MG63 (cell line): Measurements from ENCODE around the gene ZNF782. TPM values are rescaled to one million over a fixed set of nuclear protein-coding genes. Genes with fewer than 3 reads are reported as not detected.
"Not testable (repeated sequence)": the region's sequence is repeated elsewhere in the genome, so short reads cannot be mapped to it uniquely, and the experiment has no call there.

Source experiments
- DNase-seq: peaks from one replicate; pipeline ENCODE4 v3.0.0-alpha.2; 2020
- H3K27me3 ChIP-seq: fragments of 250-450 bp; sonication (Bioruptor Pico); 2 replicates; pipeline ENCODE4 v1.5.1; 2020; ENCODE audit warnings: mild to moderate bottlenecking, moderate library complexity
- H3K36me3 ChIP-seq: fragments of 250-450 bp; sonication (Bioruptor Pico); 2 replicates; pipeline ENCODE4 v1.5.1; 2020; ENCODE audit warnings: mild to moderate bottlenecking, moderate library complexity
- H3K4me3 ChIP-seq: fragments of 250-450 bp; sonication (Bioruptor Pico); 2 replicates; pipeline ENCODE4 v1.5.1; 2020; ENCODE audit warnings: mild to moderate bottlenecking, moderate library complexity
- H3K9me3 ChIP-seq: fragments of 250-450 bp; sonication (Bioruptor Pico); 2 replicates; pipeline ENCODE4 v1.5.1; 2020; ENCODE audit warnings: mild to moderate bottlenecking, moderate library complexity
- total RNA-seq: library from RNA; depleted of rRNA; stranded (reverse); fragments of >200 nt; shearing (Covaris generic); gene quantifications from 2 replicates; pipeline ENCODE4 v1.2.3, GENCODE V29; 2014; ENCODE audit warnings: low replicate concordance

ZNF782 gene
- total RNA-seq, 1 experiment from 2014 or later, result 5.1 TPM

DNA sequence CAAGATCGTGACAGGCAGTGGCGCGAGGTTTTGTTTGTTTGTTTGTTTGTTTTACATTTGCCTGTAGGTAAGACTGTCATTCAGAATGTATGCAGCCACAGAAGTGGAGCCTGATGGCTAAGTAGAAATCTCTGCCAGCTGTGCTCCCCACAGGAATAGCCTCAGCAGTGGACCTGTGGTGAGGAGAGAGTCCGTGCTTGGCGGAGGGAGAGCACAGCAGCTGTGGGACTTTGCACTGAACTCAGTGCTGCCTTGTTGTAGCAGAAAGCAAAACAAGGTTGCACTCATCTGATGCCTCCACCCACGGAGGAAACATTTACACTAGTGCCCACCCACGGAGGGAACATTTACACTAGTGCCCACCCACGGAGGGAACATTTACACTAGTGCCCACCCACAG is 4.4 kb upstream of the ZNF782 start:
- no peak for DNase-seq
- H3K27me3 ChIP-seq, result no peaks in the 10 kb centered on the region
- no peak overlapping the region for H3K4me3 ChIP-seq
- H3K36me3 ChIP-seq, result no peaks in the 10 kb centered on the region
- no peaks in the 10 kb centered on the region for H3K9me3 ChIP-seq

DNA sequence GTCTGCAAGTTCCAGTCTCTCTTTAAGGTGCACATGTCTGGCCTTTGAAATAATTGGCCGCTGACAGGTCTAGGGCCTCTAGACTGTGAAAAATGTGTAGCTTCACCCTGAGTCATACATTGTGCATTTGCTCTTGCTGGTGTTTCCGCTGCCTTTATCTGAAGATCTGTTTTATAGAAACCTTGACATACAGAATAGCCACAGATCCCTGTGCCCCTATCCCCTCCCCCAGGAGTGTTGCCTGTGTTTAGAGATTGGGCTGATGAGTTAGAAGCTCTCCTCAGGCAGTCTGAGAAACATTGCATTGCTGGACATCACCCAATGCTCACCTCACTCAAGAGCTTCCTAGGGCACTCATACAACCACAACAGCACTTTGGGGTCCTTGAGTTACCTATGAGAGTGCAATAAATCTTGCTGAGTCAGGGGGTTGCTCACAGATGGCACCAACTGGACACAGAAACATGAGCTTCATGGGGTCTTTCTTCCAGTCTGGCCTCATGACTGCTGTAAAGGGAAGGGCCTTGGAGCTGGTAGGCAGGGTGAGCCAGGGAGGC is 3.8 kb upstream of the ZNF782 start:
- Histone ChIP-seq H3K4me3 (no peak overlapping the region), H3K36me3 (no peaks in the 10 kb centered on the region), H3K27me3 (no peaks in the 10 kb centered on the region), H3K9me3 (no peaks in the 10 kb centered on the region)
- no peak for DNase-seq

DNA sequence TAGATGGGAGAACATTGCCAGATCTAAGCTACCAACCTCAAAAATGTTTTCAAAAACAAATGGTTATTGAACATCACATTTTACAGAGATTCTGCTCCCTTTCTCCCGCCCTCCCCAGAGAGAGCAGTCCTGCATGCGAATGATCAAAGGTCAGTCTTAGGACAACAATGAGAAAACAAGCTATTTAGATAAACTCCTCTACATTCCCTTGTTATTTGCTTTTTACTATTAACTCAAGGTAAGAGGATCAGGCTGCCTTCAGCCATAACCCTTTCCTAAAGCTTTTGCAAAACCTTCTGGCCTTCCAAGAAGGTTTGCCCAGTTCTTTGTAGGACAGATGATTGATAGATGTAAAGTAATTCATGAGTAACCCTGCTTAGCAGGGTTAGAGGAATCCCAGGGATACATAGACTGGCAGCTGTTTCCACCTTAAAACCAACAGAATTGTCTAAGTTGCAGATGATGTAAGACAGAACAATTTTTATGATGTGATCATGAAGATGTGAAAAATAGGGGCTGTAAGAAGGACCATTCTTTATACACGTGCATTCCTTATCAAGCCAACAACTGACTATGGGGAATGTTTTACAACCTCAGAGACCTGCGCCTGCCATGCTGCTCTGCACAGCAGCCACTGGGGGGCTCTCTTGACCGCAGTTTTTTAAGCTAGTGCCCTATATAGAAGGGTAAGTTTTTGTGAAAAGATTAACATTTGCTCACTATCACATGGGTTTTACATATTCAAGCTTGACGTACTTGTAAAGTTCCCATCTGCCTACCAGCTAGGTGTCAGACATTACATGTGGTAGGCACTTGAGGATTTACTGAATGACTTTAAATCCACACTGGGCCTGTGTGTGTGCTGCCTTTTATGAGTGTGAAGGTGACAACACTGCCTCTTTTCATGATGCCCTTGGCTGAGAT is 2.3 kb upstream of the ZNF782 start:
- DNase-seq, result peak; percentile 34
- no peaks in the 10 kb centered on the region for H3K9me3 ChIP-seq

GRCh38 chr9:96854651-96855273 is 448 bp upstream of the ZNF782 start:
- DNase-seq, result no peak
- no peaks in the 10 kb centered on the region for H3K9me3 ChIP-seq

More for the DNA sequence above, 2.3 kb upstream of the ZNF782 start:
- Histone ChIP-seq H3K4me3 (no peak overlapping the region), H3K36me3 (no peaks in the 10 kb centered on the region), H3K27me3 (no peaks in the 10 kb centered on the region)

DNA sequence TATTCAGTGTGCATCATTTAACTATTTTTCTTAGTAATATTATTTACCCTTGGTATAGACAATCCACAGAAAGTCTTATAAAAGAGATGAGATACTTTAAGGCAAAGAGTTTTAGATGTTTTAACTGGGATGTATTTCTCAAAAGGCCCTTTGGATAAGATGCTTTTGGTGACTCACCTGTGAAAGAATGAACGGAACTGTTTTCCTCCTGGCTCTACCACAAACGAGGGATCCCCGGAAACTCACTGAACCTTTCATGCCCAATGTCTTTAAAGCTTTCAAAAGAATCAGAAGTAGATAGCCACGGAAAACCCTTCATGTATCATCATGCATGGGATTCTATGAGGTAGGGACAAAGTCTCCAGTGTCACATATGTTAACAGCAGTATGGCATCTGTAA is 1.6 kb downstream of the ZNF782 start:
- H3K36me3 ChIP-seq, result no peaks in the 10 kb centered on the region
- H3K9me3 ChIP-seq, result peaks cover 6% of the 10 kb centered on the region; the same call in 1 of the 2 replicates
- H3K27me3 ChIP-seq, result no peaks in the 10 kb centered on the region
- H3K4me3 ChIP-seq, result no peak overlapping the region
- no peak for DNase-seq

More at GRCh38 chr9:96854651-96855273, 448 bp upstream of the ZNF782 start:
- Histone ChIP-seq H3K27me3 (no peaks in the 10 kb centered on the region), H3K4me3 (peak overlapping the region; percentile 78), H3K36me3 (no peaks in the 10 kb centered on the region)

- peaks cover 21% of the 10 kb centered on the region for H3K36me3 ChIP-seq
These were observed 10.3 kb downstream of the ZNF782 start for GRCh38 chr9:96844040-96844439.

GRCh38 chr9:96818533-96818932 is 35.8 kb downstream of the ZNF782 start:
- peaks cover 53% of the 10 kb centered on the region for H3K36me3 ChIP-seq
- DNase-seq, result no peak
- H3K4me3 ChIP-seq, result no peak overlapping the region
- H3K9me3 ChIP-seq, result peaks cover 53% of the 10 kb centered on the region
- H3K27me3 ChIP-seq, result no peaks in the 10 kb centered on the region

More at GRCh38 chr9:96844040-96844439, 10.3 kb downstream of the ZNF782 start:
- H3K4me3 ChIP-seq, result no peak overlapping the region
- H3K9me3 ChIP-seq, result peaks cover 20% of the 10 kb centered on the region; the same call in 1 of the 2 replicates
- DNase-seq, result no peak
- no peaks in the 10 kb centered on the region for H3K27me3 ChIP-seq

- Histone ChIP-seq H3K4me3 (no peak overlapping the region), H3K9me3 (peaks cover 55% of the 10 kb centered on the region), H3K27me3 (no peaks in the 10 kb centered on the region), H3K36me3 (peaks cover 47% of the 10 kb centered on the region)
- DNase-seq, result no peak
These were observed 36.3 kb downstream of the ZNF782 start for GRCh38 chr9:96817973-96818372.

DNA sequence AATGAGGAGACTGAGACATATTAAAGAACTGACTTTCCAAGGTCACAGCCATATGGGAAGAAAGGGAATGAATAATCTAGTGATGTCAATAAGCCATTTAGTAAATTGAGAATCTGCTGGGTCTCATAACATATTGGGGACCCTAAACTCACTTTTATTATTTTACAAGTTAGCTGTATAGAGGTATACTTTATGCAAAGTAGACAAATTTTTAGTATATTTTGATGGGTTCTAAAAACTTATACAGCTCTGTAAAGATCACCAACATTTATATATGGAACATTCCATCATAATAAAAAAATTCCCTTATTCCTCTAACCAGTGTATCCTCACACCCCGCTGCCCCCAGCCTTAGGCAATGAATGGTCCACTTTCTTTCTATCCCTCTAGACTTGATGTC is 40.7 kb downstream of the ZNF782 start:
- H3K36me3 ChIP-seq, result peaks cover 10% of the 10 kb centered on the region
- H3K4me3 ChIP-seq, result no peak overlapping the region
- no peaks in the 10 kb centered on the region for H3K27me3 ChIP-seq
- H3K9me3 ChIP-seq, result peaks cover 34% of the 10 kb centered on the region
- no peak for DNase-seq

DNA sequence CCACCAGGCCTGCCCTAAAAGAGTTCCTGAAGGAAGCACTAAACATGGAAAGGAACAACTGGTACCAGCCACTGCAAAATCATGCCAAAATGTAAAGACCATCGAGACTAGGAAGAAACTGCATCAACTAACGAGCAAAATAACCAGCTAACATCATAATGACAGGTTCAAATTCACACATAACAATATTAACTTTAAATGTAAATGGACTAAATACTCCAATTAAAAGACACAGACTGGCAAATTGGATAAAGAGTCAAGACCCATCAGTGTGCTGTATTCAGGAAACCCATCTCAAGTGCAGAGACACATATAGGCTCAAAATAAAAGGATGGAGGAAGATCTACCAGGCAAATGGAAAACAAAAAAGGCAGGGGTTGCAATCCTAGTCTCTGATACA is 55.4 kb downstream of the ZNF782 start:
- DNase-seq, H3K27me3 ChIP-seq, H3K4me3 ChIP-seq, H3K36me3 ChIP-seq: not testable (repeated sequence)
- H3K9me3 ChIP-seq, result peaks cover 12% of the 10 kb centered on the region

DNA sequence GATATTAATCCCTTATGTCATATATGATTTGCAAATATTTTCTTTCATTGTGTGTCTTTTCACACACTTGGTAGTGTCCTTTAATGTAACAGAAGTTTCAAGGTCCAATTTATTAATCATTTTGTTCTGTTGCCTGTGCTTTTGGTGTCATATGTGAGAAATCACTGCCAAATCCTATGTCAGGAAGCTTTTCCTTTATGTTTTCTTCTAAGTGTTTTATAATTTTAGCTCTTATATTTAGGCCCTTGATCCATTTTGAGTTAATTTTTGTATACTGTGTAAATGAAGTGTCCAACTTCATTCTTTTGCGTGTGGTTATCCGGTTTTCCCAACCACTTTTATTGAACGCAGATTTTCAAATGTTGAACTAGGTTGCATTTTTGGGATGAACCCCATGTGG is 70.3 kb downstream of the ZNF782 start:
- DNase-seq, result no peak
- H3K4me3 ChIP-seq, result no peak overlapping the region
- no peaks in the 10 kb centered on the region; the same call in 1 of the 2 replicates for H3K9me3 ChIP-seq
- H3K36me3 ChIP-seq, result no peaks in the 10 kb centered on the region
- no peaks in the 10 kb centered on the region for H3K27me3 ChIP-seq

DNA sequence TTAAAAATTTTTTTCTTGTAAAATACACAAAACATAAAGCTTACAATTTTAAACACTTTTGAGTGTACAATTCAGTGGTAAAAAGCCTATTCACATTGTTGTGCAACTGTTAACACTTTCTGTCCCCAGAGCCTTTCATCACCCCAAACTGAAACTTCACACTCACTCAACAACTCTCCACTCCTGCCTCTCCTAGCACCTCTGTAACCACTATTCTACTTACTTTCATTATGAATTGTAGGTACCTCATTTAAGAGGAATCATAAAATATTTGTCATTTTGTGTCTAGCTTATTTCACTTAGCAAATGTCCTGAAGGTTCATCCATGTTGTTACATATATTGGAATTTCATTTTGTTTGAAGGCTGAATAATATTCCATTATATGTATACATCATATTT is 72.1 kb downstream of the ZNF782 start:
- no peaks in the 10 kb centered on the region for H3K36me3 ChIP-seq
- H3K27me3 ChIP-seq, result no peaks in the 10 kb centered on the region
- H3K4me3 ChIP-seq, result no peak overlapping the region
- DNase-seq, result no peak
- no peaks in the 10 kb centered on the region for H3K9me3 ChIP-seq

DNA sequence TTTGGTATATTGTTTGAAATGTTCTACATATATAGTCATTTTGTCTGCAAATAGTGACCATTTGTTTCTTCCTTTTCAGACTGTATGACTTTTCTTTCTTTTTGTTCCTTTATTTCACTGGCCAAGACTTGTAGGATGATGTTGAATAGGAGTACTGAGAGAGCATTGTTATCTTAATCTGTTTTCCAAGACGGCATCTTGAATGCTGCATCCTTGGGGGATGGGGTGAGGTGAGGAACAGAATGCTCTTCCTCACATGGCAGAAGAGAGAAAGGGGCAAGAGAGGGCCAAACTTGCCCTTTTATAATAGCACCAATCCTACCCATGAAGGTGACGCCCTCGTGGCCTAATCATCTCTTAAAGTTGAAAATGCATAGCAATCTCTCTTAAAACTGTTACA is 72.8 kb downstream of the ZNF782 start:
- H3K36me3 ChIP-seq, result 0 out of 2 replicates have a peak, but pooled peaks cover 2% of the 10 kb centered on the region

GRCh38 chr9:96779089-96779488 is 75.2 kb downstream of the ZNF782 start:
- Histone ChIP-seq H3K27me3 (no peaks in the 10 kb centered on the region), H3K9me3 (no peaks in the 10 kb centered on the region), H3K4me3 (peak overlapping the region; percentile 78), H3K36me3 (peaks cover 20% of the 10 kb centered on the region)
- no peak for DNase-seq

More for the DNA sequence above, 72.8 kb downstream of the ZNF782 start:
- no peaks in the 10 kb centered on the region for H3K27me3 ChIP-seq
- no peak overlapping the region for H3K4me3 ChIP-seq
- no peak for DNase-seq
- no peaks in the 10 kb centered on the region for H3K9me3 ChIP-seq

GRCh38 chr9:96777426-96777864 is 76.9 kb downstream of the ZNF782 start:
- Histone ChIP-seq H3K27me3 (no peaks in the 10 kb centered on the region), H3K36me3 (peaks cover 31% of the 10 kb centered on the region), H3K9me3 (no peaks in the 10 kb centered on the region), H3K4me3 (peak overlapping the region; percentile 78)
- DNase-seq, result no peak

DNA sequence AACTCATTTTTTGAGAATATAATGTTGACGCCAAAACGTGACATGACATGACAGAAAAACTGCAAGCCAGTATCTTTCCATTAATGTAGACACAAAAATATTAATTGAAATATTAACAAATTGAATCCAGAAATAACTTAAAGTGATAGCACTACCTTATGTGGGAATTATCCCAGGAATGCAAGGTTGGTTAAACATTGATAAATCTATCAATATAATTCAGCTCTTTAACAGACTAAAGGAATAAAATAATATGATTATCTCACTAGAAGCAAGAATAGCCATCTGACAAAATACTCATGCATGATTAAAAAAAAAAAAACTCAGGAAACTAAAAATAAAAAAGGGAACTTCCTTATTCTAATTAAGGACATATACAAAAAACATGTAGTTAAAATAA is 83.2 kb downstream of the ZNF782 start:
- no peak for DNase-seq
- peaks cover 72% of the 10 kb centered on the region for H3K36me3 ChIP-seq
- no peaks in the 10 kb centered on the region for H3K27me3 ChIP-seq
- H3K9me3 ChIP-seq, result peaks cover 31% of the 10 kb centered on the region
- H3K4me3 ChIP-seq, result no peak overlapping the region

- peaks cover 72% of the 10 kb centered on the region for H3K36me3 ChIP-seq
These were observed 84.3 kb downstream of the ZNF782 start for GRCh38 chr9:96769989-96770388.

More at GRCh38 chr9:96769989-96770388, 84.3 kb downstream of the ZNF782 start:
- Histone ChIP-seq H3K4me3 (no peak overlapping the region), H3K9me3 (peaks cover 35% of the 10 kb centered on the region), H3K27me3 (no peaks in the 10 kb centered on the region)
- no peak for DNase-seq
